PC-3 (cell line): ENCODE data around the gene MZT2B.
"Not testable (repeated sequence)": the region's sequence is repeated elsewhere in the genome, so short reads cannot be mapped to it uniquely, and the experiment has no call there.

Source experiments
- EZH2 ChIP-seq: fragments of 300-600 bp; sonication (generic); IDR thresholded peaks from one replicate; pipeline ENCODE4 v1.6.1; 2017; ENCODE audit warnings: antibody characterized with exemption, mild to moderate bottlenecking, low read length; ENCODE audit not compliant: unreplicated experiment
- EZH2phosphoT487 ChIP-seq: fragments of 300-600 bp; sonication (generic); IDR thresholded peaks from 2 replicates; pipeline ENCODE4 v1.6.1; 2018; ENCODE audit warnings: mild to moderate bottlenecking, antibody characterized with exemption, low read length, borderline replicate concordance
- TF ChIP-seq, protein P1 (sequence below): fragments of 300-600 bp; sonication (generic); conservative IDR thresholded peaks from 2 replicates; pipeline ENCODE4 v1.5.1; 2017; ENCODE audit warnings: antibody characterized with exemption, low read depth, mild to moderate bottlenecking, low read length

DNA sequence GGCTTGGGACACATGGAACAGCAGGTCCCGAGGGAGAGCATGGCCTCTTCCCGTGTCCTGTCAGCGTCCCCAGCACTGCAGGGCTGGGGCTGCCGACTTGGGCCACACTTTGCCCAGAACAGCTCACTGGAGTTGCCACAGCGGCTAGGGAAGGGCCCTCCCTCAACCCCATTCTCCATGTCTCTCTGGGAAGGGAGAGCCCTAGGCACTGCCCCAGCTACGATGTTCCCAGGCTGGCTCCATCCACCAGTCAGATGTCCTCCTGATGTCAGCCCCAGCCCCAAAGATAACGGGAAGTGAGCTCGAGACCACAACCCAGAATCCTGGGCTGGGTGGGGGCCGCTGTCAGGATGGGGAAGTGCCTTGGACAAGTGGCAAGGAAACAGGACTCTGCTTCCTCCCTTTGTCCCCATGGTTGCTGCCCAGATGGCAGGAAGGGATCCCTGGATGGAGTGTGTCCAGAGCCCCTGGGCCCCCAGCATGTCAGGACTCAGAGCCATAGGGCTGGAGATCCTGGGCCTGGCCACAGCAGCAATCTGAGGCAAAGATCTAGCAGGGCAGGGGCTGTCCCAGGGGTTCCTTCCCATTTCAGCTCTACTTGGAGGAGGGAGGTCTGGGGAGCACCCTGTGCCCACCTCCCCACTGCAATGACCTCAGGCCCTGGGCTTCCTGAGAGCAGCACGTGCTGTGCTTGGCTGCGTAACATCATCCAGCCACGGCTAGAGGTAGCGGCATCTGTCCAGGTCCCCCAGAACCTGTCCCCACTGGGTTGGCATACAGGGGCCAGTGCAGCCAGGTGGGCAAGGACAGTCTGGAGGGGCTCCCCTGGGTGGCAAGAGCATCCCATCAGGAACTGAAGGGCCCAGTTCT, 39.4 kb upstream of the MZT2B start:
- TF ChIP-seq, protein P1, sequence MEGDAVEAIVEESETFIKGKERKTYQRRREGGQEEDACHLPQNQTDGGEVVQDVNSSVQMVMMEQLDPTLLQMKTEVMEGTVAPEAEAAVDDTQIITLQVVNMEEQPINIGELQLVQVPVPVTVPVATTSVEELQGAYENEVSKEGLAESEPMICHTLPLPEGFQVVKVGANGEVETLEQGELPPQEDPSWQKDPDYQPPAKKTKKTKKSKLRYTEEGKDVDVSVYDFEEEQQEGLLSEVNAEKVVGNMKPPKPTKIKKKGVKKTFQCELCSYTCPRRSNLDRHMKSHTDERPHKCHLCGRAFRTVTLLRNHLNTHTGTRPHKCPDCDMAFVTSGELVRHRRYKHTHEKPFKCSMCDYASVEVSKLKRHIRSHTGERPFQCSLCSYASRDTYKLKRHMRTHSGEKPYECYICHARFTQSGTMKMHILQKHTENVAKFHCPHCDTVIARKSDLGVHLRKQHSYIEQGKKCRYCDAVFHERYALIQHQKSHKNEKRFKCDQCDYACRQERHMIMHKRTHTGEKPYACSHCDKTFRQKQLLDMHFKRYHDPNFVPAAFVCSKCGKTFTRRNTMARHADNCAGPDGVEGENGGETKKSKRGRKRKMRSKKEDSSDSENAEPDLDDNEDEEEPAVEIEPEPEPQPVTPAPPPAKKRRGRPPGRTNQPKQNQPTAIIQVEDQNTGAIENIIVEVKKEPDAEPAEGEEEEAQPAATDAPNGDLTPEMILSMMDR = not testable (repeated sequence)
- TF ChIP-seq EZH2phosphoT487, EZH2: not testable (repeated sequence)
